Heart left ventricle (tissue), 13 donors: ENCODE results near the gene PATE2.

Experiments used
- CTCF ChIP-seq, 12 donors: fragments of 200-600 bp; sonication (generic) in 4 of 12; IDR thresholded peaks; one replicate each; pipeline versions ENCODE4 v1.5.0 to v1.8.0; 2018 to 2022; ENCODE audit warnings: antibody characterized with exemption in 12 of 12, mild to moderate bottlenecking in 5 of 12
- POLR2A ChIP-seq, 2 donors: fragments of 450-650 bp; IDR thresholded peaks; one replicate each; pipeline ENCODE4 v1.6.1; 2017; ENCODE audit warnings: antibody characterized with exemption in 2 of 2, mild to moderate bottlenecking in 2 of 2, moderate library complexity in 2 of 2
- donor health status: ischemic (EF 13 %, LVEDD 7.1; RV severe dilation, severe dysfunction).
- donor health status: DM: no; HTN: yes; CAD: no.
- donor health status: DM: no; HTN: no; CAD: no.
- donor health status: ischemic (EF 25% LVEDD 6.9; RV normal size, moderate dysfunction).
- donor health status: ischemic (EF 25% LVEDD 5.7; RV mildly dilated, moderate dysfunction).
- donor health status: ischemic (EF 35%, LVEDD 5.7; RV mildly dilated, moderate dysfunction).
- donor health status: nonischemic (EF 11% LVEDD 7.7; RV severe dilation, severe dysfunction).
- donor health status: DM: yes; HTN: yes; CAD: no.
- donor health status: PGD.
- donor health status: ischemic (EF 29% LVEDD 5.4; RV normal size, mild dysfunction).
- donor health status: nonischemic (EF 23%, LVEDD 6.1; RV moderate dilation, normal function).

- TF ChIP-seq CTCF (IDR thresholded peaks at IDR 0.05) (no peak), POLR2A (IDR thresholded peaks at IDR 0.05) (no peak)
These were observed 12.4 kb downstream of the PATE2 start for GRCh38 chr11:125766251-125766650.
